ENCODE data around the gene SLC36A2. TPM values are rescaled to one million over a fixed set of nuclear protein-coding genes. Genes with fewer than 3 reads are reported as not detected.

Gene SLC36A2
- total RNA-seq, 4 donors from 2014 or later: not detected

GRCh38 chr5:151348789-151349188, 1.4 kb upstream of the SLC36A2 start:
- peak; percentile 66 for DNase-seq (ENCODE audit: extremely low spot score)
- Histone ChIP-seq H3K36me3 (no peaks in the 10 kb centered on the region), H3K27me3 (peaks cover 0 to 4% (median 0%) of the 10 kb centered on the region in 4 donors), H3K27ac (replicated peaks in 1 of 4) (no peak overlapping the region), H3K9me3 (no peaks in the 10 kb centered on the region), H3K4me1 (peaks cover 4 to 12% (median 10%) of the 10 kb centered on the region in 4 donors), H3K4me3 (no peak overlapping the region)
- no peak for TF ChIP-seq EP300 (IDR thresholded peaks at IDR 0.05)
- intact Hi-C loops (cut with DNase I): no loop called here
- 56% methylated on average over 6 of the region's 6 CpGs for WGBS

GRCh38 chr5:151345808-151346478, 1.4 kb downstream of the SLC36A2 start:
- WGBS: 44% methylated on average over 8 of the region's 8 CpGs
- peak; percentile 72 for DNase-seq (ENCODE audit: extremely low spot score)
- intact Hi-C loops (cut with DNase I): no loop called here
- no peak overlapping the region for H3K27ac ChIP-seq (replicated peaks in 1 of 4)
- H3K4me3 ChIP-seq: no peak overlapping the region
- TF ChIP-seq EP300 (IDR thresholded peaks at IDR 0.05) (no peak), CTCF (IDR thresholded peaks at IDR 0.05) (no peak), POLR2AphosphoS5 (IDR thresholded peaks at IDR 0.05) (no peak), POLR2A (IDR thresholded peaks at IDR 0.05; ENCODE audit: low read depth) (no peak)
- no peaks in the 10 kb centered on the region for H3K9me3 ChIP-seq
- H3K4me1 ChIP-seq: peaks cover 4 to 12% (median 10%) of the 10 kb centered on the region in 4 donors
- peaks cover 0 to 4% (median 0%) of the 10 kb centered on the region in 4 donors for H3K27me3 ChIP-seq
- no peaks in the 10 kb centered on the region for H3K36me3 ChIP-seq

GRCh38 chr5:151345187-151345807, 2.1 kb downstream of the SLC36A2 start:
- intact Hi-C loops (cut with DNase I): no loop called here
- 53% methylated on average over 11 of the region's 11 CpGs for WGBS
- Histone ChIP-seq H3K4me3 (no peak overlapping the region), H3K4me1 (peaks cover 4 to 12% (median 10%) of the 10 kb centered on the region in 4 donors), H3K27me3 (peaks cover 0 to 4% (median 0%) of the 10 kb centered on the region in 4 donors), H3K27ac (replicated peaks in 1 of 4) (no peak overlapping the region), H3K36me3 (no peaks in the 10 kb centered on the region), H3K9me3 (no peaks in the 10 kb centered on the region)
- no peak for DNase-seq (ENCODE audit: extremely low spot score)
- no peak for TF ChIP-seq POLR2A (IDR thresholded peaks at IDR 0.05; ENCODE audit: low read depth)
- TF ChIP-seq EP300 (IDR thresholded peaks at IDR 0.05): no peak
- no peak for TF ChIP-seq CTCF (IDR thresholded peaks at IDR 0.05)
- no peak for TF ChIP-seq POLR2AphosphoS5 (IDR thresholded peaks at IDR 0.05)

- H3K27ac ChIP-seq (replicated peaks in 1 of 4): no peak overlapping the region
- TF ChIP-seq POLR2AphosphoS5 (IDR thresholded peaks at IDR 0.05) (no peak), CTCF (IDR thresholded peaks at IDR 0.05) (no peak), POLR2A (IDR thresholded peaks at IDR 0.05; ENCODE audit: low read depth) (no peak), EP300 (IDR thresholded peaks at IDR 0.05) (no peak)
- DNase-seq (ENCODE audit: extremely low spot score): peak; percentile 78
- H3K9me3 ChIP-seq: no peaks in the 10 kb centered on the region
- 99% methylated on average over 7 of the region's 7 CpGs for WGBS
- H3K4me3 ChIP-seq: no peak overlapping the region
- H3K27me3 ChIP-seq: peaks cover 0 to under 1% (median 0%) of the 10 kb centered on the region in 4 donors
- intact Hi-C loops (cut with DNase I): no loop called here
- no peaks in the 10 kb centered on the region for H3K36me3 ChIP-seq
- H3K4me1 ChIP-seq: peaks cover 4 to 12% (median 10%) of the 10 kb centered on the region in 4 donors
These were observed 3.3 kb downstream of the SLC36A2 start for GRCh38 chr5:151344088-151344487.

- no peak for TF ChIP-seq CTCF (IDR thresholded peaks at IDR 0.05)
- TF ChIP-seq EP300 (IDR thresholded peaks at IDR 0.05): no peak
- TF ChIP-seq POLR2A (IDR thresholded peaks at IDR 0.05; ENCODE audit: low read depth): no peak
- TF ChIP-seq POLR2AphosphoS5 (IDR thresholded peaks at IDR 0.05): no peak
- no peaks in the 10 kb centered on the region for H3K36me3 ChIP-seq
These were observed 7.4 kb downstream of the SLC36A2 start for GRCh38 chr5:151340004-151340403.

More at GRCh38 chr5:151340004-151340403, 7.4 kb downstream of the SLC36A2 start:
- H3K9me3 ChIP-seq: no peaks in the 10 kb centered on the region
- peaks cover 0 to 3% (median under 1%) of the 10 kb centered on the region in 4 donors for H3K4me1 ChIP-seq
- intact Hi-C loops (cut with DNase I): no loop called here
- no peak for DNase-seq (ENCODE audit: extremely low spot score)
- 74% methylated on average over 3 of the region's 3 CpGs for WGBS
- H3K27ac ChIP-seq (replicated peaks in 1 of 4): no peak overlapping the region
- no peaks in the 10 kb centered on the region for H3K27me3 ChIP-seq
- H3K4me3 ChIP-seq: no peak overlapping the region

All from esophagus muscularis mucosa (tissue), 4 donors.